IPS-18c (cell line): ENCODE measurements around the gene NXPE3.

Experiments used
- H3K4me3 ChIP-seq: 2 replicates; pipeline ENCODE4 v1.7.0; 2013; ENCODE audit warnings: low read depth, mild to moderate bottlenecking, low read length, moderate library complexity; ENCODE audit not compliant: insufficient read depth
- H3K9me3 ChIP-seq: one replicate; pipeline ENCODE4 v1.6.1; 2013; ENCODE audit warnings: mild to moderate bottlenecking, low read length, moderate library complexity; ENCODE audit not compliant: control insufficient read depth, insufficient read depth

Gene NXPE3

DNA sequence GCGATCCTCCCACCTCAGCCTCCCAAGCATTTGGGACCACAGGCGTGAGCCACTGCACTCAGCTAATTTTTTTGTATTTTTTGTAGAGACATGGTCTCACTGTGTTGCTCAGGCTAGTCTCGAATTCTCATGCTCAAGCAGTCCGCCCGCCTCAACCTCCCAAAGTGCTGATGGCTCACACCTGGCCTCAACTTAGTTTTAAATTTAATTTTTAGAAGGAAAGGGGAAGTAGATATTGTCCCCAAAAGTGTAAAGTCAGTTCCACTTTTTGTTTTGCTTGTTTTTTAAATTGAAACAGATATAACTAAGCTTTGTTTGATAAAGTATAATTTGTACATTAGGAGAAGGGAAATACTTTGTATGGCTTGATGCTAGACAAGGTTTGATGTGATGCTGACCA lies 39.0 kb downstream of the NXPE3 start:
- H3K4me3 ChIP-seq = no peak overlapping the region
- H3K9me3 ChIP-seq = no peaks in the 10 kb centered on the region

GRCh38 chr3:101819649-101820206 lies 40.7 kb downstream of the NXPE3 start:
- no peak overlapping the region for H3K4me3 ChIP-seq
- H3K9me3 ChIP-seq = no peaks in the 10 kb centered on the region

DNA sequence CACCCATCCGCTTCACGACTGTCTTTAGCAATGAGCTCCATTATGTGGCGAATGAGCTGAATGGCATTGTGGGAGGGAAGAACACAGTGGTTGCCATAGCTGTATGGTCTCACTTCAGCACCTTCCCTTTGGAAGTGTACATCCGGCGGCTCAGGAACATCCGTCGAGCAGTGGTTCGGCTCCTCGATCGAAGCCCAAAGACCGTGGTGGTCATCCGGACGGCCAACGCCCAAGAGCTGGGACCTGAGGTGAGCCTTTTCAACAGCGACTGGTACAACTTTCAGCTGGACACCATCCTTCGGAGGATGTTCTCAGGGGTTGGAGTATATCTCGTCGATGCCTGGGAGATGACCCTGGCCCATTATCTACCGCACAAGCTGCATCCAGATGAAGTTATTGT lies 42.5 kb downstream of the NXPE3 start:
- Histone ChIP-seq H3K9me3 (no peaks in the 10 kb centered on the region), H3K4me3 (no peak overlapping the region)

DNA sequence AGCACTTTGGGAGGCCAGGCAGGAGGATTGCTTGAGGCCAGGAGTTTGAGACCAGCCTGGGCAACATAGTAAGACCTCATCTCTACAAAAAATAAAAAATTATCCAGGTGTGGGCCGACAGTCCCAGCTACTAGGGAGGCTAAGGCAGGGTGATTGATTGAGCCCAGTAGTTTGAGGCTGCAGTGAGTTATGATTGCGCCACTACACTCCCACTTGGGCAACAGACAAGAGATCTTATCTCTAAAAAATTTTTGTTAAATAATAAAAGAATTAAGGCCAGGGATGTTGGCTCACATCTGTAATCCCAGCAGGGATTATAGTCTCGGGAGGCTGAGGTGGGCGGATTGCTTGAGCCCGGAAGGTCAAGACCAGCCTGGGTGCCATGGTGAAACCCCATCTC lies 44.5 kb downstream of the NXPE3 start:
- no peak overlapping the region for H3K4me3 ChIP-seq
- no peaks in the 10 kb centered on the region for H3K9me3 ChIP-seq

DNA sequence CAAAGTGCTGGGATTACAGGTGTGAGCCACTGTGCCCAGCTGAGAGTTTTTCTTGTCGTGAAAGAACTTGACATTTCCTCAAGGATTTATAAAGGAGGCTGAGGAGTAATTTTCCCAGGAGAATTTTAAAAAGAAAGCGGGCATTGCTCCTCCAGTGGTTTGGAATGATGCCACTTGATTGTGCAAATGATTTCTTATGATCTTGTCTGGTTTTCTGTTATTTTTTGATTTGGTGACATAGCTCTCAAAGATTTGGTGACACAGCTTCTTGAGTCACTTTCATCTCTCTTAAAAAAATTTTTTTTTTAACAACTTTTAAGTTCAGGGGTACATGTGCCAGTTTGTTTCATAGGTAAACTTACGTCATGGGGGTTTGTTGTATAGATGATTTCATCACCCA lies 45.7 kb downstream of the NXPE3 start:
- Histone ChIP-seq H3K4me3 (no peak overlapping the region), H3K9me3 (no peaks in the 10 kb centered on the region)

- H3K4me3 ChIP-seq = no peak overlapping the region
Measured at GRCh38 chr3:101825904-101826445, 47.0 kb downstream of the NXPE3 start.

DNA sequence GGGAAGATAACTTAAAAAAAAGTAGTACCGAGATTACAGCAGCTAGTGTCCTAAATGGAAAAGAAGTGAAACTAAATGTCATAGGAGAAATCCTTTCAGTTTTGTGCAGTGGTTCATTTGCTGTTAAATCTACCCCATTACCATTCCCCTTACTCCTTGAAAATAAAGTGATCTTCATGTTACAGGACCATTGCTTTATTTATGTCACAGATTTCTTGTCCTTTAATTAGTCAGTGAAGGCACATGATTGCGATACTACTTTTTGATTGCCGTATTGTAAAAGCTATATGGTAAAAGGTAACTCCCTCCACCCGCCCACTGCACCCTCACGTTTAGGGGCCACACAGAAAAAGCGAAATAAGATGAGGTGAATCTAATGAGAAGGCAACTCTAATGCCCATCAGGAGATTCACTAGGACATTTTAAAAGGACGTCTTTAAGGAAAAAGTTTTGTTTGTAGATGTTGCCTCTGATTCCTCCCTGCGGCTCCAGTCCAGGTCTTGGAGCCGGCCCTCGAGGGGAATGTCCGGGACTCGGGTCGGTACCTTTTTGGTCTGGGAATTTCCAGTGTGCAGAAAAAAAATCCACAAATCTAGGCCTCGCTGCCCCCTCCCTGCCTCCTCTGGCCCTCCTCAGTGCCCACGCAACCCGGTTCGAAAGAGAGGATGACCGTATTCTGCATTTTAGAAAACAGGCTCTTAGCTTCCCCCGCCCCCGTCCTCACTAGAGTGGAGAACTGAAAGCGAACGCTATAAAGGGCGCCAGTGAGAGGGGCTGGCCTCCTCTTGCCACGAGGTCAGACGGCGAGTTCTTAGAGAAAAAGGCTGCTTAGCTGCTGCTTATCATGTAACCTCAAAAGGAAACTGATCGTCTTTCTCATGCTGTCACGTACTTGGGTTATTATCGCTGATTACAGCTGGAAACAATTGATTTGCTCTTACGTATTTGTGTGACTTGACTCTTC lies 48.5 kb downstream of the NXPE3 start:
- Histone ChIP-seq H3K9me3 (no peaks in the 10 kb centered on the region), H3K4me3 (peak overlapping the region; percentile 64; the same call in 1 of the 2 replicates)

More at GRCh38 chr3:101825904-101826445, 47.0 kb downstream of the NXPE3 start:
- H3K9me3 ChIP-seq = no peaks in the 10 kb centered on the region

DNA sequence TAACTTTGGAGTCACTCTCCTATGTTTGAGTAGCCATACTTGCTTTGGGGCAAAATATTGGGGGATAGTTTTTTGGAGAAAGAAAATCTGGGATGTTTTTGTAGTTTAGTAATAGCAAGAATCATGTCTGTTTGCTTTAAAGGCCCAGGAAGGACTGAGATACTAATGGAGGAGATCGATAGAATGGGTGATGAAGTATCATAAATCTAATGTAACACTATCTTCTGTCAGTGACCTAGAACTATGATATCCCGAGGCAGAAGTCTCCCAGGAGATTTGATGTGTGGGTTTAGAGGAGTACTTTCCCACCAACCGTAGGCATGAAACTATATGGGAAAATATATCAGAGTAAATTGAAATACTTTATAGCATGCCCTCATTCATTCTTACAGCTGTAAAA lies 49.3 kb downstream of the NXPE3 start:
- Histone ChIP-seq H3K4me3 (no peak overlapping the region; the same call in 1 of the 2 replicates), H3K9me3 (no peaks in the 10 kb centered on the region)

DNA sequence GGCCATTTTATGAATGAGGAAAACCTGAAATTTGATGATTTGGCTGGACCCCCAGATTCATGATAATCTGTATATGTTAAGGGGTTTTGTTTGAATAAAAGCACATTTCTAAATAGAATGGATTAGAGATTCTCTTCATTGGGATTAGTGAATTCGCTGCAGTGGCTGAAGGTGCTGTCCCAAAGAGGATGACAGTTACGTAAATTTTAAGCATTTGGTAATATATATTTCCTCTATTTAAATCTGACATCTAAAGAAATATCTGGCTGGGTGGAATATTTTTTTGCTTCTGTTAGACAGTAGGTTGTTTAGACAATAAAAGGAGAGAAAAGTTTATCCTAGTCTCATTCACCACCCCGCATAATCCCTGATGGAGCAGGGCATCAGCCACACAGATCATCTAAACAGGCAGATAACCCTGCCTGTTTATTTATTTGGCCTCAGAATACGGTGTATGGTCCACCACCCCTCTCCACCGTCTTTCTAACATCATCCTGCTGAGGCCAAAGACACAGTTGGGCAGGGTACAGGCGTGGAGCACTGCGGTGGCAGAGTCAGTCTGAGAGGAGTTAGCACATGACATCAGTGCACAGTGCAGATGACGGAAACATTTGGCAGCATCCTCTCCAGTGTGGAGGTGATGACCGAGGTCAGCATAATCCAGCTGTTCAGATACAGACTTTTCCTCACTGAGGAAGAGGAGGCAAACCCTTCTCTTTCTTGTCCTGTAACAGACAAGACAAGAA lies 49.9 kb downstream of the NXPE3 start:
- H3K4me3 ChIP-seq = no peak overlapping the region
- no peaks in the 10 kb centered on the region for H3K9me3 ChIP-seq

- no peak overlapping the region for H3K4me3 ChIP-seq
- no peaks in the 10 kb centered on the region for H3K9me3 ChIP-seq
Measured at GRCh38 chr3:101829437-101829830, 50.4 kb downstream of the NXPE3 start.

GRCh38 chr3:101829874-101830273 lies 50.9 kb downstream of the NXPE3 start:
- H3K4me3 ChIP-seq = no peak overlapping the region

DNA sequence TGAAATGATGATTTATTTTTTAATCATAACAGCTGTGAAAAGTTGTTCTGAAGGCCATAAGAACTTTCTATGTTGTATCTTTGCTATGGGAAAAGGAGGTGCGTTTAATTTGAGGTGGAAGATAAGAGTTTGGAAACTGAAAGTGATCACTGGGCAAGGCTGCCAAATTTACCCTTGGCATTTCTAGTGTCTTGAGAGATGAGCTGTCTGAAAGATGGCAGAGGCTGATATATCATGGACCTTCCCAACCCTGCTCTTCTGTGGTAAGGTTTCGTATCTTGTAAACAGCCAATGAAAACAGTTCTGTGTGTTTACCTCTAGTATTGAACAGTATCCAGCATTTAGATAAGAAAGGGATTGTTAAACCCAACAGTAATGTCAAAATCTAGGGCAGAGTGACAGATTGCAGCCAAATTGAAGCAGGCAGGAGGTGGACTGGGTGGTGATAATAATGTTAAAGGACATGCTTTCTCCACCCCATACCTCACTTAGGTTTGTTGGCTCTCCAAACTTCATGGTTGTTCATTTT lies 54.5 kb downstream of the NXPE3 start:
- Histone ChIP-seq H3K4me3 (no peak overlapping the region), H3K9me3 (no peaks in the 10 kb centered on the region)

More at GRCh38 chr3:101829874-101830273, 50.9 kb downstream of the NXPE3 start:
- no peaks in the 10 kb centered on the region for H3K9me3 ChIP-seq

GRCh38 chr3:101835676-101836075 lies 56.7 kb downstream of the NXPE3 start:
- Histone ChIP-seq H3K4me3 (no peak overlapping the region), H3K9me3 (no peaks in the 10 kb centered on the region)

DNA sequence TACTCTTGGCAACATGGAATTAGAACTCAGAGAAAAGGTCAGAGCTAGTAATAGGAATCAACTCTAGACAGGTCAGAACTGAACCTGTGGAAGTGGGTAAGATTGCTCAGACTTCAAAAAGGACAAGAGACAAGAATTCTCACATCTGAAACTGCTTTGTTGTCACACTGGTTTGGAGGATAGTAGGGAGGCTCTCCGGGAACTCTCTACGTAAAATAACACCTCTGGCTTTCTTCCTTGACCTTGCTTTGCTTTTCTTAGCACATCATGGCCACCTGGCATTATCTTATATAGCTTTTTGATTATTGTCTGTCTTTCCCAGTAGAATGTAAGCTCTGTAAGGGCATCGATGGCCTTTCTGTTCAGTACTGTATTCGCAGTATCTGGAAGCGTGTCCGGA lies 57.1 kb downstream of the NXPE3 start:
- no peak overlapping the region for H3K4me3 ChIP-seq
- no peaks in the 10 kb centered on the region for H3K9me3 ChIP-seq

DNA sequence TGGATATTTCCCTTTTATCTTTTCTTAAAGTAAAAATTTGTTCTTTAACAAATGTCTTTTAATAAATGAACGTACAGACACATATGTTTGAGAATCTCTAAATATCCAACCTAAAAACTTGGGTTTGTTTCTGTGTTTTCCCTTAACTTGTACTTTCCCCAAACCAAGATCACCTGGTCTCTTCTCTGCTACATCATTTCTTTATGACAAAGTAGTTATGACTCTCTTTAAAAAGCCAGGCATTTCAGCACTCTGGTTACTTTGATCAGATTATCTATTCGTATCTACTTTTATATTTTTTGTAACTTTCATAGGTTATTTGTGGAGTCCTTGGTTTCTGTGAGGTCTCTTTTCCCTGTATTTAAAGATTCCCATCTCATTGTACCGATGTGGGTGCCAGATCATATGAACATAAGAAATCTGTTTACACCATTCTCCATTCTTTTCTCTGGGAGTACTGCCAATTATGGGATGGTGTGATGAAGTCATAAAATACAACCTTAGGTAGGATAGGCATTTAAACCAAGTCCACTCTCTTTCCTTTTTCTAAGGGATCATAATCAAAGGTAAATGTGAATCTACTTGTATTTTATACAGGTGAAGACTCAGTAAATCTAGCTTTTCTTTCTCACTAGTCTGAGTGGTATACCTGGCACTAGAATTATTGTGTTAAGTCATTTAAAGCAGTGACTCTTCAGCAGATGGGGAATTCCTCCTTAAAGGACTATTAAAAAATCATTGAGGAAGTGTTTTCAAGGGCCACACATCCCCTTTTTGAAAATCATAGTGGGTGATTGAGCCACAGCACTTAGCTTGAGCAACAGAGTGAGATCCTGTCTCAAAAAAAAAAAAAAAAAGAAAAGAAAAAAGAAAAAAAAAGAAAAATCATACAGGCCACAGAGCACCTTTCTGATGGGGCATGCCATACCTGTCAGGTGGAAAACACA lies 57.9 kb downstream of the NXPE3 start:
- no peak overlapping the region for H3K4me3 ChIP-seq

DNA sequence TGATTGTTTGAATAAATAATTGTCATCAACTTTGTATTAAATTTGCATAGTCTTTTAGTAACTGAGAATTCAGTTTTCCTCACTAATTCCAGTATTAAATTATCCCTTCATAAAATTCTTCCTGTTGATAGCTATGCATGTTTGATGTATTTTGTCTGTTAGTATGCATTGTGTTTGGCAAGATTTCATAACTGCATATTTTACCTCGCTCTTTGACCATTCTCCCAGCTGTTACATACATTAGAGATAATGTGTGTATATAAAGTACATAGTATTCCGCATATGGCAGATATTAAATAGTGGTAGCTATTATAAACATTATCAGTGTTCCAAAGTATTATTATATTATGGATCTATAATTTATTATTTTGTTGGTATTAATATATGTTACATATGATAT lies 59.7 kb downstream of the NXPE3 start:
- no peak overlapping the region for H3K4me3 ChIP-seq
- no peaks in the 10 kb centered on the region for H3K9me3 ChIP-seq

More for the DNA sequence above, 57.9 kb downstream of the NXPE3 start:
- no peaks in the 10 kb centered on the region for H3K9me3 ChIP-seq
